ENCODE data around the gene HSD17B8. TPM values are rescaled to one million over a fixed set of nuclear protein-coding genes. Genes with fewer than 3 reads are reported as not detected.

HSD17B8 gene
- polyA plus RNA-seq: 10 to 100 TPM in 2 of 3 donors, 1 to 10 TPM in 1; 5.7 to 51.7 (median 14.4) TPM

GRCh38 chr6:33204415-33205190, at the start of gene HSD17B8:
Gene HSD17B8, plus strand, starts transcription at chr6:33204655. Its CDS starts 14 bp downstream, at chr6:33204669.
- H3K27ac ChIP-seq (ENCODE audit: low read depth, low read length): no peak within 1 kb of the TSS

DNA sequence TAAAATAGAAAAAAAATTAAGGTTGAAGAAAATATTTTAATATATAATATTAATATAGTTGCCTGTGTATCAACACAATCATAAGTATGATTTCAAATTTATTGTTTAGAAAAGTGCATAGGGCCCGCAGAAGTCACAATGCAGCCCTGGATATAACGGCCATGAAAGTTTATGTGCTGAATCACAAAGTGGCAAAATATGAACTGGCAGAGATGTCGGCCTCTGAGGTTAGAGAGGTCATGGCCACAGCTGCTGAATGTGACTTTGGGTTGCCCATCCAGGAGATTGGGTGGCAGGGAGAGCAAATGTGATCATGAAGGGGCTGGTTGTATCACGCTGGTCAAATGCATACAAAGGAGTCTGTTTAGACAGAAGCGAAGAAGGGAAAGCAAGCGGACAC, 47.9 kb upstream of the HSD17B8 start:
- no peak overlapping the region for H3K27ac ChIP-seq (ENCODE audit: low read depth, low read length)
- 79 to 89% (median 88%) methylated on average over 6 of the region's 6 CpGs for WGBS, 3 donors

More at GRCh38 chr6:33204415-33205190, at the start of gene HSD17B8:
- 0 to 2% (median 1%) methylated on average over 48 of the region's 48 CpGs for WGBS, 3 donors

DNA sequence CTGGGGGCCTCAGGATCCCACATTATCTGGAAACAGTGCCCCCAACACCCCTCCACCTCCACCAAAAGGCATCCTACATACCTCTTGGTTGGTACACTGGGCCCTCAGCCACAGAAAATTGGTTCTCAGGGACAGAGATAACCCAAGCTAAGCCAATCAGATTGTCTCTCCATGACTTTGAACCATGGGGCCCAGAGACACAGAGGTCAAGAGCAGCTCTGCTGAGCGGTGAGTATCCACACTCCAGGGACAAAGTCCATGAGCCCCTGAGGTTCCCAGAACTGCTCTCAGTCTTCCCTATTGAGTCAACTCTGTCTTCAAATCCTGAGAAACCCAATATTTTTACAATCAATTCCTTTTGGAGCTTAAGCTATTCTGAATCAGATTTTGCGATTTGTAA, 47.5 kb upstream of the HSD17B8 start:
- 66 to 92% (median 82%) methylated on average over 2 of the region's 2 CpGs for WGBS, 3 donors

DNA sequence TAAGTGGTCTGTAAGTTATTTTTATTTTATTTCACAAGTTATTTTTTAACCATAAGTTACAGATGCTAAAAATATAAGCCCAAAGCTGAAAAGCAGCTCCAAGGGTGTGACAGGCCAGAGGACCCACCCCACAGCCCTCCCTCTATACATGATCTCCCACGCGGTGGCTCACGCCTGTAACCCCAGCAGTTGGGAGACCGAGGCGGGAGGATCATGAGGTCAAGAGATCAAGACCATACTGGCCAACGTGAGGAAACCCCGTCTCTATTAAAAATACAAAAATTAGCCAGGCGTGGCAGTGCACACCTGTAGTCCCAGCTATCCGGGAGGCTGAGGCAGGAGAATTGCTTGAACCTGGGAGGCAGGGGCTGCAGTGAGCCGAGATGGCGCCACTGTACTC, 44.4 kb upstream of the HSD17B8 start:
- 85 to 91% (median 89%) methylated on average over 11 of the region's 11 CpGs for WGBS, 3 donors
- H3K27ac ChIP-seq (ENCODE audit: low read depth, low read length): no peak overlapping the region

More for the DNA sequence above, 47.5 kb upstream of the HSD17B8 start:
- H3K27ac ChIP-seq (ENCODE audit: low read depth, low read length): no peak overlapping the region

GRCh38 chr6:33160728-33161344, 43.6 kb upstream of the HSD17B8 start:
- no peak overlapping the region for H3K27ac ChIP-seq (ENCODE audit: low read depth, low read length)
- 32 to 44% (median 35%) methylated on average over 13 of the region's 13 CpGs for WGBS, 3 donors

DNA sequence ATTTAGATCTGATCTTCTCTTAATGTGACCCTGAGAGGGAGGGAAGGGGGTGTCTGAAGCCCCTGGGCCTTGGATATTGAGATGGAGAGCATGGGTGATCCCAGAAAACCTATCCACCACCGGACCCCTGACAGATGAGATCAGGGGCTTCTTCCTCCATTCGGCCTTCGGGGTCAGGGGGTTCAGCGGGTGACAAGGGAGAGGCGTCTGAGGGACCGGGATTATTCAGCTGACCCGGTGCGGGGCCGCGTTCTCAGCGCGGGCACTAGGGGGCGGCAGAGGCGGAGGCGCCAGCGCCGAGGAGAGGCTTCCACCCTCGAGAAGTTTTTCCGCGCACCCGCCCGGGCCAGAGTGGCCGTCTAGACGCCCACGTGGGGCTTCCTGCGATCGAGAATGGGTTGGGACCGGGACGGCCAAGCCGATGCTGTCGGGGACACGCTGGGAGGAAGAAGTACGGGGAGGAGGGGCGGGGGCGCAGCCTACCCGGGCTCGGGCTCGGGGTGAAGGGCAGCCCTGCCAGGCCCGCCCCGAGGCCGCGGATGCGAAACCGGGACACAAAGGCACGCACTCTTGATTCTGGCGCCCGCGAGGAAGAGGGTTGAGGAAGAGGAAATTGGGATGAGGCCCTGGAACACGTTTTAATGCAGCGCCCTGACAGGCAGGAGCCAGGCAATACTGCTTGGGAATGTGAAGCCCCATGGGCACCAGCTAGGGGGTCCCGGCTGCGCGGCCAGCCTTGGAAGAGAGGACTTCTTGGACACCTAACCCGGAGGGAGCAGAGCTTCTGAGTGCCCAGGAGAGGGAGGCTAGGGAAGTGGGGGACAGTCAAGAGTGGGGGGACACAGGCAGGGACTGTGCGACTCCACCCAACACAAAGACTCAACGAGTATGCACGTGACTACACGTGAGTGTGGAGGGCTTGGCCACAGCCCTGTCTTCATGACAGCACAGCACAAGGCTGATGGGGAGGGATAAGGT, 42.8 kb upstream of the HSD17B8 start:
- H3K27ac ChIP-seq (ENCODE audit: low read depth, low read length): no peak overlapping the region
- WGBS, 3 donors: 5 to 8% (median 6%) methylated on average over 55 to 58 of the region's 58 CpGs

DNA sequence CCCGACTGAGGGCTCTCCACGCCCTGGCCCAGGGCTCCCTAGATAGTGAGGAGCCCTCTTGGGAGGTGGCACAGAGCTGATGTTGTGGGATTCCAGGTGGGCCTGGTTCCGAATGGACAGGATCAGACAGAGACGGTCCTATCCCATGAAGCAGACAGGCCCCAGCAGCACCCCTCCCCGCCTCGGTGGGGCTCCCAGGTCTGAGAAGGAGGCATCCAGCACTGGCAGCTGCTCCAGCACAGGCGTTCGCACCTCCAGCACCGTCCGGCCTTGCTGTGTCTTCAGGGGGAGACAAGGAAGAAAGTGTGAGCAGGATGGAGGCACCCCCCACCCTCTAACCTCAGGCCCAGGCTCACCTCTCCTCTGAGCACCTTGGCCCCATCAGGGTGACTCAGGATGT, 40.9 kb upstream of the HSD17B8 start:
- WGBS, 3 donors: 82 to 88% (median 88%) methylated on average over 10 of the region's 10 CpGs

GRCh38 chr6:33164176-33164575, 40.3 kb upstream of the HSD17B8 start:
- no peak overlapping the region for H3K27ac ChIP-seq (ENCODE audit: low read depth, low read length)
- WGBS, 3 donors: 36 to 60% (median 55%) methylated on average over 10 of the region's 10 CpGs

More for the DNA sequence above, 40.9 kb upstream of the HSD17B8 start:
- no peak overlapping the region for H3K27ac ChIP-seq (ENCODE audit: low read depth, low read length)

DNA sequence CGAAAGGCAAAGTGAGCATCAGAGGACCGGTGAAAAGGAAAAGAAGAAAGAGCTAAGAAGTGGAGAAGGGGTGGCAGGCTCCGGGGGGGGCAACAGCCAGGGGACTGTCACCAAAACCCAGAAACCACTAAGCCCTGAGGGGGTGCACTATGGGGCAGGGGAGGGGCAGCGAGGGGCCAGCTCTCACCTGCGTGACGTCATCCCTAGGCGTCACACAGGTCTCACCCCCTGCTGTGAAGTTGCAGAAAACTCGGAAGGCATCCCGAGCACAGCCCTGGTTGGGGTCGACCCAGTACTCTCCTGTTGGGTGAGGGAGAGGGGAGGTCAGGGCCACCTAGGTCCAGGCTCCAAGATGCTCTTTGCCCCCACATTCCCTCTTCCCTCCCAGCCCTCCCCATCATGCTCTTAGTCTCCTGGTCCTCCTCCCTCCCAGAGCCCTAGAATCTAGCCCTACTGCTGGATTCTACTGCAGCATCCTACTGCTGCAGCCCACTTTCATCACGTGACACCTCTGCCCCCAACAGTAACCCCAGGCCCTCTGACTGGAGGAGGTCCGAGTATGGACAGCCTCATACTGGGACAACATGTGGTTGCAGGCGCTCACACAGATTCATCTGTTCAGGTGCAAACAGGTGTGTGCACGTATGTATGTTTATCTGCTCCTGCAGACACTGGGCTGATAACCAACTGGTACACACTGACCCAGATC, 39.6 kb upstream of the HSD17B8 start:
- WGBS, 3 donors: 47 to 74% (median 70%) methylated on average over 14 of the region's 14 CpGs
- H3K27ac ChIP-seq (ENCODE audit: low read depth, low read length): no peak overlapping the region

- WGBS, 3 donors: 77 to 90% (median 86%) methylated on average over 17 of the region's 17 CpGs
- no peak overlapping the region for H3K27ac ChIP-seq (ENCODE audit: low read depth, low read length)
Measured at GRCh38 chr6:33165581-33166258, 38.7 kb upstream of the HSD17B8 start.

GRCh38 chr6:33166363-33166762, 38.1 kb upstream of the HSD17B8 start:
- H3K27ac ChIP-seq (ENCODE audit: low read depth, low read length): no peak overlapping the region
- WGBS, 3 donors: 82 to 96% (median 93%) methylated on average over 3 to 6 of the region's 6 CpGs

DNA sequence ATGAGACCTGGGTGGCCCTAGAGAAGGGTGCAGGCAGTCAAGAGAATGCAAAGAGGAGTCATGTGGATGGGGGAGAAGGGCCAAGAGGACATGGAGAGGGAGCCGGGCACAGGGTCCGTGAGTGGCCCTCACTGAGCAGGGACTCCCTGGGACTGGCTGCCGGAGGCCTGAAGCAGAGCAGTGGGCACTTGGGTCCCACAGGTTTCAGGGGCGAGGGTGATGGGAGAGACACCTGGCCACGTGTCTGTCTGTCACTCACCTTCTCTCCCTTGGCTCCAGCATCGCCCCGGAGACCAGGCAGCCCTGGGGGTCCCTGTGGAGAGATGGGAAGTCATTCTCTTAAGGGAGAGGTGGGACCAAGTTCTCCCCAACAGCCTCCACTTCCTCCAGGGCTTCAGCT, 37.6 kb upstream of the HSD17B8 start:
- WGBS, 3 donors: 70 to 90% (median 88%) methylated on average over 6 to 7 of the region's 7 CpGs
- no peak overlapping the region for H3K27ac ChIP-seq (ENCODE audit: low read depth, low read length)

GRCh38 chr6:33167374-33168283, 36.8 kb upstream of the HSD17B8 start:
- H3K27ac ChIP-seq (ENCODE audit: low read depth, low read length): no peak overlapping the region
- WGBS, 3 donors: 84 to 89% (median 85%) methylated on average over 12 to 19 of the region's 19 CpGs

DNA sequence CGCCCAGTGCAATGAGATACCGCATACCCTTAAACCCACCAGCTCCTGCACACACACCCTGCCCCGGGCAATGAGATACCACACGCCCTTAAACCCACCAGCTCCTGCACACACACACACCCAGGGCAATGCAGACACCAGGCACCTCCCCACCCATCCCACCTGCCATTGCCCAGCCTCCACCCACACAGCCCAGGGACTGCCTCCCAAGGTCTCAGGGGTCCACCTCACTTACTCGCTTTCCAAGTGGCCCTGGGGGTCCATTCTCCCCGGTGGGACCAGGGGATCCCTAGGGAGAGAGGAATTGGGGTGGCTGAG, 36.2 kb upstream of the HSD17B8 start:
- H3K27ac ChIP-seq (ENCODE audit: low read depth, low read length): no peak overlapping the region
- 70 to 85% (median 71%) methylated on average over 6 of the region's 6 CpGs for WGBS, 3 donors

DNA sequence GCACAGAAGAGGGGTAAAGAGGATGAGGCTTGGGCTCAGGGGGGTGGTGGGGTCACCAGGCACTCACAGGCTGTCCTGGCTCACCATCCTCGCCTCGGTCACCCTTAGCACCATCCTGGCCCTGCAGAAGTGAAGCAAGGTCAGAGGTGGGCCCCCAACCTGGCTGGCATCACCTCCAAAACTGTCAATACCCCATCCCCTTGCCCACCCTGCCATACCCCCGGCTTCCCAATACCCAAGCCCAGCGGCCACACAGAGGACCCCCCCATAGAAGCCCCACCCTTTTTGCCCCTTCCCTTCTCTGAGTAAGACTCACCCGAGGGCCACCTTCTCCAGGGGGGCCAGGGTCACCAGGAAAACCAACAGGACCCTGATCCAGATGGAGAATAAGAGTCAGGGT, 35.8 kb upstream of the HSD17B8 start:
- H3K27ac ChIP-seq (ENCODE audit: low read depth, low read length): no peak overlapping the region
- 68 to 82% (median 76%) methylated on average over 5 of the region's 5 CpGs for WGBS, 3 donors

DNA sequence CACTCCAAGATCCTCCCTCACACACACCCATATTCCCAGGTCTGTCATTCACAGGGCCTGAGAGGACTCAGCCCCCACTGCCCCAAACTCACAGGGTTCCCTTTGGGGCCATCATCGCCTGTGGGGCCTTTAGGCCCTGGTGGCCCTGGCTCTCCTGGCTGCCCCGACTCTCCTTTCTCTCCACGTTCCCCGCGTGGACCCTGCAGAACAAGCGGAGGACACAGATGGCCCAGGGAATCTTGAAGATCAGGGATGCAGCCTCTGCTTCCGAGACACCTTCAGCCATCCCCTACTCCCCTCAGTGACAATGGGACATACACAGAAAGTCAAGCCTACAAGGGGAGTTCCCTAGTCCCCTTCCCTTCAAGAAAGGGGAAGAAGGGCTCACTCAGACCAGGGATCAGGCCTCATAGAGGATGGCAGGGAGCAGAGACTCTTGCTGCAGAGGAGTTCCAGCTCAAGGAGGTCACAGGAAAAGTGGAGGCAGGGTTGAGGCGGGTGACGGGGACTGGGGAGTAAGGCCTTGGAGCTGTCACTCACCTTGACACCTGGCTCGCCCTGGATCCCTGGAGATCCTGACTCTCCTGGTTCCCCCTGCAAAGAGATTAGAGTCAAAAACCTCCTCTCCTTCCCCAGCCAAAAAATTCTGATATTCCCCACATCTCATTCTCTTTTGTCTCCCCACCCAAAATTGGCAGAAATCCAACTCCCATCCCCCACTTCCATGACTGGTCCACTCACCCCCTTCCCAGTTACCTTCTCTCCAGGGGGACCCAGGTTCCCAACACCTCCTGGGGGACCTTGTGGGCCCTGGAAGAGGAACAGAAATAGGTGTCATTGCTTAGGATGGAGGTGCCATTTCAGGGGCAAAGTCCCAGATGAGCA, 34.9 kb upstream of the HSD17B8 start:
- 86 to 95% (median 93%) methylated on average over 10 of the region's 10 CpGs for WGBS, 3 donors
- no peak overlapping the region for H3K27ac ChIP-seq (ENCODE audit: low read depth, low read length)

Measured in adipose tissue (tissue), 3 donors.